Hepatocyte (in vitro differentiated cells): Measurements from ENCODE around the gene GRID2.

Experiments used
- CTCF ChIP-seq: fragments of 200-600 bp; sonication (generic); IDR thresholded peaks from 2 replicates; pipeline ENCODE4 v1.5.1; 2016; ENCODE audit warnings: antibody characterized with exemption, mild to moderate bottlenecking; ENCODE audit not compliant: poor library complexity
- EZH2 ChIP-seq: fragments of 200-600 bp; sonication (generic); IDR thresholded peaks from 2 replicates; pipeline ENCODE4 v1.6.1; 2016; ENCODE audit warnings: antibody characterized with exemption, mild to moderate bottlenecking, borderline replicate concordance

GRCh38 chr4:92399032-92399431, 95.3 kb downstream of the GRID2 start:
- TF ChIP-seq CTCF (no peak), EZH2 (no peak)
